ENCODE results near the gene PUS3. TPM values are rescaled to one million over a fixed set of nuclear protein-coding genes. Genes with fewer than 3 reads are reported as not detected.
A peak's percentile ranks its signal among the peaks of the same experiment; 100 is the strongest.

The PUS3 gene
- total RNA-seq, 2 experiments from 2014 or later, result 16.1 to 23.3 TPM

GRCh38 chr11:125944350-125945010 lies 41.5 kb upstream of the PUS3 start:
- DNase-seq, result no peak
- H3K27ac Mint-ChIP-seq, result no peak overlapping the region
- no peaks in the 10 kb centered on the region for H3K27me3 Mint-ChIP-seq
- H3K4me1 Mint-ChIP-seq, result peaks cover 4% of the 10 kb centered on the region
- H3K9me3 Mint-ChIP-seq, result no peaks in the 10 kb centered on the region
- no peaks in the 10 kb centered on the region for H3K36me3 Mint-ChIP-seq
- no peak overlapping the region for H3K4me3 Mint-ChIP-seq

DNA sequence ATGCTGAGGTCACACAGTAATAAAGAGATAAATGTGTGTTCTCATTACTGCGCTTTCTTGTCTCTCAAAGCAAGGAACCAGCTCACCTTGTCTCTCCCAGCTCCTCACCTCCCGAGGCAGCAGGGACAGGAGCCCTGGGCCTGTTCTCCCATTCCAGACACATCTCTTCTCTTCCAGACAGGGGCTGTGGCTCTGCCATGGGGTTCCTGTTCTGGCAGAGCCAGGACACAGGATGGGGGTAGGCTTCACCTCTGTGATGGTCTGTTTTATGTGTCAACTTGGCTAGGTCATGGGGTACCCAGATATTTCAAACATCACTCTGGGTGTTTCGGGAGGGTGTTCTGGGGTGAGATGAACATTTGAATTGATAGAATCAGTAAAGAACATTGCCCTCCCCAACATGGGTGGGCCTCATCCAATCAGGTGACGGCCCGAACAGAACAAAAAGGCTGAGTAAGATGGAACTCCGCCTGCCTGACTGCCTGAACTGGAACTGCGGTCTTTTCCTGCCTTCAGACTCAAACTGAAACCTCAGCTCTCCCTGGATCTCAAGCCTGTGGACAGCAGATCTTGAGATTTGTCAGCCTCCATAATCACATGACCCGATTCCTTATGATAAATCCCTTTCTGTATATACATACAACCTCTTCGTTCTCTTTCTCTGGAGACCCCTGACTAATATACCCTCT lies 40.8 kb upstream of the PUS3 start:
- Mint-ChIP-seq H3K36me3 (no peaks in the 10 kb centered on the region), H3K4me1 (peaks cover 4% of the 10 kb centered on the region), H3K27me3 (no peaks in the 10 kb centered on the region), H3K9me3 (no peaks in the 10 kb centered on the region), H3K4me3 (no peak overlapping the region), H3K27ac (no peak overlapping the region)
- no peak for DNase-seq

DNA sequence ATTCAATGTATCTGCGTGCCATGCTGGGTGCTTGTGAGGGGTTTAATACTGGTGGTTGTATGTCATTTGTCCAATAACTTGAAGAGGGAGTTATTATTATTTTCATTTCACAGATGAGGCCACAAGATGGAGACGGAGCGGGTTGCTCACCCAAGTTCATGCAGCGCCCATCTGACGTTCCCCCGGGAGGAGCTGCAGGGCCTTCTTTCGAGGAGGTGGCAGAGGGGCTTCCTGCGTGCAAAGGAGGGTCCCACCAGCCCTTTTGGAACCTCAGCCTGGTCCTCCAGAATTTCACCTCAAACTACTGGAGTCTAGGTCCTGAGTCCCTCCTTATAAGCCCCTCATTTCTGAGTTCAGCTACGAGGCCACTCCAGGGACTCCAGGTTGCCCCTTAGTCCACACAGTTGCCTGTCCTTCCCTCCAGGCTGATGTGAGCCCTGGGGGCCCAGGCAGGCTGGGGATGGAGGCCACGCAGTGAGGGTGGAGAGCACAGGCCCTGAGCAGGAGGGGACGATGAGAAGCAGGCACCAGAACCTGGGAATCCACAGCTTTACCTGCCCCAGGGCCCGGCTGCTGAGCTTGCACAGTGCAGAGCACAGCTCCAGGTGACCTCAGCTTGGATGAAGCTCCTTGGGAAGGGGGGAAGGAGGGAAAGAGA lies 39.9 kb upstream of the PUS3 start:
- H3K27me3 Mint-ChIP-seq, result no peaks in the 10 kb centered on the region
- H3K4me1 Mint-ChIP-seq, result peaks cover 4% of the 10 kb centered on the region
- H3K4me3 Mint-ChIP-seq, result no peak overlapping the region
- H3K27ac Mint-ChIP-seq, result no peak overlapping the region
- no peaks in the 10 kb centered on the region for H3K9me3 Mint-ChIP-seq
- DNase-seq, result no peak
- no peaks in the 10 kb centered on the region for H3K36me3 Mint-ChIP-seq

GRCh38 chr11:125941619-125942611 lies 38.9 kb upstream of the PUS3 start:
- H3K9me3 Mint-ChIP-seq, result no peaks in the 10 kb centered on the region
- peaks cover 4% of the 10 kb centered on the region for H3K4me1 Mint-ChIP-seq
- DNase-seq, result peak; percentile 40
- H3K27me3 Mint-ChIP-seq, result no peaks in the 10 kb centered on the region
- no peaks in the 10 kb centered on the region for H3K36me3 Mint-ChIP-seq
- H3K4me3 Mint-ChIP-seq, result peak overlapping the region; percentile 40
- H3K27ac Mint-ChIP-seq, result no peak overlapping the region

DNA sequence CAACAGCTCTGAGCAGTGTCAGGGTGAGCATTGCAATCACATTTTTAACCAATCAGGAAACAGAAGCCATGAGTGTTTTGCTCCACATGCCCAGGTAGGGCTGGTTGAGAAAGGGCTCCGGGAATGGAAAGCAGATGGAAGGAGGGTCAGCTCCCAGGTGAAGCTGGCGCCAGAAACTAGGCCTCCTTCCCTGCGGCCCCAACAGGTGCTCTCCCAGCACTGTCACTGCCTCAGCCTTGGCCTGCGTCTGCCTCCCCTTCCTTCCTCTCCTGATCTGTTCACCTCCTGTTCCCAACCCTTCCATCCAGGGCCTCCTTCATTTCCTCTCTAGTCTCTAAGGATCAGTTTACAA lies 38.2 kb upstream of the PUS3 start:
- no peaks in the 10 kb centered on the region for H3K9me3 Mint-ChIP-seq
- no peak overlapping the region for H3K4me3 Mint-ChIP-seq
- H3K27ac Mint-ChIP-seq, result no peak overlapping the region
- DNase-seq, result no peak
- no peaks in the 10 kb centered on the region for H3K36me3 Mint-ChIP-seq
- H3K27me3 Mint-ChIP-seq, result no peaks in the 10 kb centered on the region
- H3K4me1 Mint-ChIP-seq, result peaks cover 4% of the 10 kb centered on the region

DNA sequence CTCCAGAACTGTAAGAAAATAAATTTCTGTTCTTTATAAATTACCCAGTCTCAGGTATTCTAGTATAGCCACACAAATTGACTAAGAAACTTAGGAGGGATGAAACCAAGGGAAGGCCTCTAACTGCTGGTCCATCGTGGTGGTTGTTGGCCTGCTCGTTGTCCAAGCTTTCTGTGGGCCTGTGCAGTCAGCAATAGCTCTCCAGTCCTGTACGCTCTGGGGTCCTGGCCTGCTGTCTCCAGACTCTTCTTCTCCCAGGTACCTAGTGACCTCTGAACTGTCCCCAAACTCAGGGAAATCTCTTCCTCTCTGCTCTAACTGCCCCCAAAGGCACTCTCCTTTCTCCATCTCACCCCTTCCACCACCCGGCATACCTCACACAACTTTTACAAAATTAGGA lies 37.1 kb upstream of the PUS3 start:
- no peaks in the 10 kb centered on the region for H3K36me3 Mint-ChIP-seq
- no peak overlapping the region for H3K4me3 Mint-ChIP-seq
- DNase-seq, result no peak
- no peak overlapping the region for H3K27ac Mint-ChIP-seq
- no peaks in the 10 kb centered on the region for H3K27me3 Mint-ChIP-seq
- H3K4me1 Mint-ChIP-seq, result peaks cover 4% of the 10 kb centered on the region
- H3K9me3 Mint-ChIP-seq, result no peaks in the 10 kb centered on the region

DNA sequence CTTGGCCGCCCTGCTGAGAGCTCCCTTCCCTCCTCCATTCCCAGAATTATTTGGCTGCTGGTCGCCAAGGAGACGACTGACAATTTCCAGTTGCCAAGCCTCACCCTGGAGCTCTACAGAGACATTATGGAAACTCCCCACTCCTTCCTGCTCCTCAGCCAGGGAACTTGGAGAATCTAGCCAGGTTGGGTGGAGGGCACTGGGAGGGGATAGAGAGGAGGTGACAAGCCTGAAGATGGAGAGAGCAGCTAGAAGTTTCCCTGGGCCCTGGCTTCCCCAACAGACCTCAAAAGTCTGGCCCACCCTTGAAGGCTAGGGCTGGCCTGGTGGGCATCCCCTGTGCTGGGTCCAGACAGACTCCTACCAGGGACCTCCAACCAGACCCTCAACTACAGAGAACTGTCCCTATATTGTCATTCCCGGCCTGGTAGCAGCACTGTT lies 36.1 kb upstream of the PUS3 start:
- Mint-ChIP-seq H3K36me3 (no peaks in the 10 kb centered on the region), H3K9me3 (no peaks in the 10 kb centered on the region), H3K4me1 (peaks cover 4% of the 10 kb centered on the region), H3K27ac (no peak overlapping the region), H3K27me3 (no peaks in the 10 kb centered on the region), H3K4me3 (no peak overlapping the region)
- DNase-seq, result no peak

GRCh38 chr11:125938418-125938817 lies 35.4 kb upstream of the PUS3 start:
- Mint-ChIP-seq H3K4me1 (peaks cover 5% of the 10 kb centered on the region), H3K27me3 (no peaks in the 10 kb centered on the region), H3K36me3 (no peaks in the 10 kb centered on the region), H3K4me3 (no peak overlapping the region), H3K9me3 (no peaks in the 10 kb centered on the region), H3K27ac (no peak overlapping the region)
- no peak for DNase-seq

DNA sequence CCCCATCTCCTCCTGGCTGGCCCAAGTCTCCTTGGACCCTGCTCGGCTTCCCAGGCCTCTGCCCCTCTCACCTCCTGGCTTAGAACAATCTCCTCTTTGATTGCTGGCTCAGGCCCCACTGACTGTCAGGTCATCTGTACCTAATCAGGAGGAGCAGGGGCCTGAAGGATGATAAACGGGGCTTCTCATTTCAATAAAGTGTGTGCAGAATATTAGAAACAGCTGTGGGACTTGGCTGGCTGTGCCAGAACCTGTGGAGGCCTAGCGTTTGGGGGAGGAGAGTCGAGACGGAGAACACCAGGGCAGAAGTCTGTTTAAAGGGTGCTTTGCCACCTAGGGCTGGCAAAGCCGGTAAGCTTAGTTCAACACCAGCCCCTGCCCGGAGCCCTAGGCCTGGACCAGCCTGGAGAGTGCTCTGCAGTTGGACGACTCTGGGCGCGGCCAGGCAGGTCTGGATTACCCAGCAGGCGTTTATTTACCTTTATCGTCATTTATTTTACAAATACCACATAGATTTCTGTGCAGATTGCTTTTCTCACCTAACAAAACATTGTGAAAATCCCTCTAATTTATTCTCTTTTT lies 32.7 kb upstream of the PUS3 start:
- Mint-ChIP-seq H3K27me3 (no peaks in the 10 kb centered on the region), H3K27ac (no peak overlapping the region), H3K9me3 (no peaks in the 10 kb centered on the region), H3K4me1 (peaks cover 8% of the 10 kb centered on the region), H3K36me3 (no peaks in the 10 kb centered on the region), H3K4me3 (no peak overlapping the region)
- no peak for DNase-seq

- H3K27me3 Mint-ChIP-seq, result no peaks in the 10 kb centered on the region
- H3K36me3 Mint-ChIP-seq, result no peaks in the 10 kb centered on the region
- no peak for DNase-seq
- no peak overlapping the region for H3K4me3 Mint-ChIP-seq
- no peaks in the 10 kb centered on the region for H3K9me3 Mint-ChIP-seq
- no peak overlapping the region for H3K27ac Mint-ChIP-seq
- peaks cover 8% of the 10 kb centered on the region for H3K4me1 Mint-ChIP-seq
Measured at GRCh38 chr11:125935056-125935455, 32.0 kb upstream of the PUS3 start.

DNA sequence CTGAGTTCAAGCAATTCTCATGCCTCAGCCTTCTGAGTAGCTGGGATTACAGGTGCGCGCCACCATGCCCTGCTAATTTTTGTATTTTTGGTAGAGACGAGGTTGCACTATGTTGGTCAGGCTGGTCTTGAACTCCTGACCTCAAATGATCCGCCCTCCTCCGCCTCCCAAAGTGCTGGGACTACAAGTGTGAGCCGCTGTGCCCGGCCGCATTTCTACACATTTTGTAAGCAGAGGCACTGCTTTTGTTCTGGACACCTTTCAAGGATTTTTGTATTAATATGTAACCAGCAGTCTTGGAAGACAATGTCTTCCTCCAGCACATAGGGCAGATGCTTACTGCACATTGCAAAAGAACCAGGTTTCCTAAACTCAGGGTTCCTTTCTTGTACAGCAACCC lies 31.5 kb upstream of the PUS3 start:
- no peaks in the 10 kb centered on the region for H3K36me3 Mint-ChIP-seq
- DNase-seq, result no peak
- no peak overlapping the region for H3K27ac Mint-ChIP-seq
- H3K9me3 Mint-ChIP-seq, result no peaks in the 10 kb centered on the region
- peaks cover 8% of the 10 kb centered on the region for H3K4me1 Mint-ChIP-seq
- H3K27me3 Mint-ChIP-seq, result no peaks in the 10 kb centered on the region
- no peak overlapping the region for H3K4me3 Mint-ChIP-seq

DNA sequence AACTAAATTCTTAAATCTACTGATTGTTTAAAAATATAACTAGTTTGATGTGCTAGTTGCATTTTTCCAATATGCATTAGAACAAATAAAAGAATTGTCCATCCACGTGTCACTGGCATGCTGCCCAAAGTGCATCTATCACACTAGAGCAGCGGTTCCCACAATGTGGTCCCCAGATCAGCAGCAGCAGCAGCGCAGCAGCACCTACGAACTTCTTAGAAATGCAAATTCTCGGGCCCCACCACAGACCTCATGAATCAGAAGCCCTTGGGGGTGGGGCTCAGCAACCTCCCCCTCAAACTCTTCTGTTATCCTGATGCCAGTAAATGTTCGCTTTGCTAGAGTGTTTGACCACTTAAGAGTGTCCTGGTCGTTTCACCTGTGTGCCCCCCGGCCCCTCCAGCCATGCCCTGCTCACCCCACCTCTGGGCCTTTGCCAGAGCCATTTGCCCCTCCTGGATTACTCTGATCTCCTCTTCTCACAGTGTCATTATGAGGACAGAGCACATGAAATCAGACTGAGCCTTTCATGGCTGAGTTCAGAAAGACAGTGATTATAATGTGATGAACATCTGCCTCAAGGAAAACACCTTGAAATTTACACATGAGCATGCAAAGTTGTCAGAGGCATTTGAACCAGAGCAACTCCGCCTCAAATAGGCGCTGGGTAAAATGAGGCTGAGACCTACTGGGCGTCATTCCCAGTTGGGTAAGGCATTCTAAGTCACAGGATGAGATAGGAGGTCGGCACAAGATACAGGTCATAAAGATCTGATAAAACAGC lies 30.2 kb upstream of the PUS3 start:
- DNase-seq, result peak; percentile 43
- Mint-ChIP-seq H3K27me3 (no peaks in the 10 kb centered on the region), H3K36me3 (no peaks in the 10 kb centered on the region), H3K4me1 (peaks cover 8% of the 10 kb centered on the region), H3K27ac (no peak overlapping the region), H3K9me3 (no peaks in the 10 kb centered on the region), H3K4me3 (no peak overlapping the region)

DNA sequence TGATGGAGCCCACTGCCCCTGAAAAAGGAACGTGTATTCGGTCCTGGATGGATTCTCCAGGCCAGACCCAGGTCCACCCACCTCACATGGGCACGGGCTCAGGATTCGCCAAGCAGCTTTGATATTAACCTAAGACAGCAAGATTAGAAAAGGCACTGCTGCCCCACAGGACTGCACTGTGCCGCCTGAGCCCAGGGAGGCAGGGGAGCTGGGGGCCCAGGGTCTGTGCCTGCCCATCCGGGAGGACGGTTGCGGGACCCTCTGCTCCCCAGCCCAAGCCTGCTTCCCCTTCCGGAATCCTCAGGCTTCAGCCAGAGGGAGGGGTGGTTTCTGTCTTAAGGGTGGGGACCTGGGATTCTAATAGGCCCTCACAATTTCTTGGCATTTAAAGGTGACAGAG lies 29.3 kb upstream of the PUS3 start:
- peaks cover 8% of the 10 kb centered on the region for H3K4me1 Mint-ChIP-seq
- no peak overlapping the region for H3K4me3 Mint-ChIP-seq
- no peaks in the 10 kb centered on the region for H3K36me3 Mint-ChIP-seq

DNA sequence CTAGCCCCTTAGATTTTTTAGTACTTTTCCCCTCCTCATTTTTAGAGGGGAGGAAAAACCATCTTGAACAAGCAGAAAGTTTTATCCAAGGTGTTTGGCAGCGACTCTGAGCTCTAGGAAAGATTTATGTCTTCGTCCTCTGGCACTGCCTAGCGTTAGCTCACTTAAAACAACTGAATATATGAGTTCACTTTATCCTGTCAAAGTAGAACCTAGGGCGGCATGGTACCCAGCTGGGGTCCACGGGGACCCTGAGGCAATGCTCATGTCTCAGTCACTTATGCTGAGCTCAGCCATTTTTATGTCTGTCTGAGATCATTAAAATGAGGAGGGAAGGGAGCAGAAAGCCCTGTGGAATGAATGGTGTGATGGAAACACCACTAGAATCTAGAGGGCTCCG lies 28.7 kb upstream of the PUS3 start:
- H3K4me3 Mint-ChIP-seq, result no peak overlapping the region
- H3K36me3 Mint-ChIP-seq, result no peaks in the 10 kb centered on the region

More for the DNA sequence above, 29.3 kb upstream of the PUS3 start:
- DNase-seq, result no peak
- H3K27me3 Mint-ChIP-seq, result no peaks in the 10 kb centered on the region
- no peak overlapping the region for H3K27ac Mint-ChIP-seq
- no peaks in the 10 kb centered on the region for H3K9me3 Mint-ChIP-seq

More for the DNA sequence above, 28.7 kb upstream of the PUS3 start:
- Mint-ChIP-seq H3K9me3 (no peaks in the 10 kb centered on the region), H3K4me1 (peaks cover 8% of the 10 kb centered on the region), H3K27ac (no peak overlapping the region), H3K27me3 (no peaks in the 10 kb centered on the region)
- DNase-seq, result no peak
